ENCODE measurements around the gene ANKRD12. TPM values are rescaled to one million over a fixed set of nuclear protein-coding genes. Genes with fewer than 3 reads are reported as not detected.
"Not testable (repeated sequence)": the region's sequence is repeated elsewhere in the genome, so short reads cannot be mapped to it uniquely, and the experiment has no call there.

Gene ANKRD12
- total RNA-seq, 8 experiments from 2014 or later, result 18.5 to 48.5 (median 35.9) TPM

DNA sequence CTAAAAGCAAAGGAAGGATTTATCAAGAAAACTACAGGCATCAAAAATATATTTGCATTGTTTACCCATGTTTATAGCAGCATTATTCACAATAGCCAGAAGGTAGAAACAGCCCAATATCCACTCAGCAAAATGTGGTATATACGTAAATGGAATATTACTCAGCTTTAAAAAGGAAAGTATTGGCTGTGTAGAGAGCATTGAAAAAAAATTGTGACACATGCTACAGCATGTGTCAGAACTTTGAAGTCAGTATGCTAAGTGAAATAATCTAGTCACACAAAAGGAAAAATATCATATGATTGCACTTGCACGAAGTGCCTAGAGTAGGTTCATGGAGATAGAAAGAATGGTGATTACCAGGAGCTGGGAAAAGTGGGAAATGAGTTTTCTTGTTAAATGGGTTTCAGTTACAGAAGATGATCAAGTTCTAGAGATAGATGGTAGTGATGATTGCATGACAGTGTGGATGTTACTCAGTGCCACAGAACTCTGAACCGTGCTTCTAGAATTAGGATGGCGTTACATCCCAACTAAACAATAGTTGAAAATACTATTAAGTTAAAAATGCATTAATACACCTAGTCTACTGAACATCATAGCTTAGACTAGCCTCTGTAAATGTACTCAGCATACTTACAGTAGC is 20.1 kb downstream of the ANKRD12 start:
- Histone ChIP-seq H3K4me1 (replicated peaks in 1 of 2) (no peaks in the 10 kb centered on the region), H3K4me3 (no peak overlapping the region), H3K27ac (no peak overlapping the region)
- in situ Hi-C loops (cut with MboI; ENCODE audit: low pct_unique_long_range_greater_than_20kb in 2 of 9, low sequenced_read_pairs in 9 of 9, unreplicated experiment in 9 of 9), result no loop called here
- 83 to 100% (median 94%) methylated on average over 2 to 4 of the region's 4 CpGs for WGBS, 10 experiments
- ATAC-seq (replicated peaks in 6 of 8), result no peak

DNA sequence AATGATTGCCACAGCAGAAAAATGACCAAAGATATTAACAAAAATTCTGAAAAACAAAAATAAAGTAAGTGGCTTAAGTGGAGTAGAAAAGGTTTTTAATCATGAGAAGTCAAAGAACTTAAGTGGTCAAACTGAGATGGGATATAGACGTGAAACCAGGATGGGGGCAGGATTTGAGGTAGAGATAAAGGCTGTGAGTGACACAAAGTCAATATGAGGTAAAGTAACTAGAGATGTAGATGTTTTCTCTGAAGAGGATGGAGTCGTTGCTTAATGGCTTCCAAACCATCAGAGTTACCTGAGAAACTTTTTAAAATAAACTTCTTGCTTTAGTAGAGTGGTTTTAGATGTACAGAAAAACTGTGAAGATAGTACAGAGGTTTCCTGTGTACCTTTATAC is 21.2 kb downstream of the ANKRD12 start:
- WGBS, 10 experiments, result 58 to 100% (median 79%) methylated on average over 1 to 2 of the region's 2 CpGs; no CpG with 5 or more reads in 2 of the 10 experiments

DNA sequence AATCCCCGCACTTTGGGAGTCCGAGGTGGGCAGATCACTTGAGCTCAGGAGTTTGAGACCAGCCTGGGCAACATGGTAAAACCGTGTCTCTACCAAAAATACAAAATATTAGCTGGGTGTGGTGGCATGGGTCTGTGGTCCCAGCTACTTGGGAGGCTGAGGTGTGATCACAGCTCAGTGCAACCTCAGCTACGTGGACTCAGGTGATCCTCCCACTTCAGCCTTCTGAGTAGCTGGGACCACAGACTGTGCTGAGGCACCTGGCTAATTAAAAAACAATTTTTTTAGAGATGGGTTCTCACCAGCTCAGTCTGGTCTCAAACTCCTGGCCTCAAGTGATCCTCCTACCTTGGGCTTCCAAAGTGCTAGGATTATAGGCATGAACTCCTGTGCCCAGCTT is 23.4 kb downstream of the ANKRD12 start:
- H3K4me3 ChIP-seq, result no peak overlapping the region
- no peak for ATAC-seq (replicated peaks in 6 of 8)
- in situ Hi-C loops (cut with MboI; ENCODE audit: low pct_unique_long_range_greater_than_20kb in 2 of 9, low sequenced_read_pairs in 9 of 9, unreplicated experiment in 9 of 9), result no loop called here
- no peaks in the 10 kb centered on the region for H3K4me1 ChIP-seq (replicated peaks in 1 of 2)
- no peak overlapping the region for H3K27ac ChIP-seq
- WGBS, 10 experiments, result 87 to 100% (median 98%) methylated on average over 1 to 4 of the region's 4 CpGs; no CpG with 5 or more reads in 4 of the 10 experiments

More for the DNA sequence above, 21.2 kb downstream of the ANKRD12 start:
- in situ Hi-C loops (cut with MboI; ENCODE audit: low pct_unique_long_range_greater_than_20kb in 2 of 9, low sequenced_read_pairs in 9 of 9, unreplicated experiment in 9 of 9), result no loop called here
- H3K4me3 ChIP-seq, result no peak overlapping the region
- ATAC-seq (replicated peaks in 6 of 8), result no peak
- no peaks in the 10 kb centered on the region for H3K4me1 ChIP-seq (replicated peaks in 1 of 2)
- H3K27ac ChIP-seq, result no peak overlapping the region

DNA sequence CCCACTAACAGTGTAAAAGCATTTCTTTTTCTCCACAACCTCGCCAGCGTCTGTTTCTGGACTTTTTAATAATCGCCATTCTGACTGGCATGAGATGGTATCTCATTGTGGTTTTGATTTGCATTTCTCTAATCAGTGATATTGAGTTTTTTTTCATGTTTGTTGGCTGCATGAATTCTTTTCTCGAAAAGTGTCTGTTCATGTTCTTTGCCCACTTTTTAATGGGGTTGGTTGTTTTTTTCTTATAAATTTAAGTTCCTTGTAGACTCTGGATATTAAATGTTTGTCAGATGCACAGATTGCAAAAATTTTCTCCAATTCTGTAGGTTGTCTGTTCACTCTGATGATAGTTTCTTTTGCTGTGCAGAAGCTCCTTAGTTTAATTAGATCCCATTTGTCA is 26.1 kb downstream of the ANKRD12 start:
- 89 to 100% (median 99%) methylated on average over 1 to 4 of the region's 4 CpGs for whole genome bisulfite sequencing, 10 experiments
- in situ Hi-C loops (cut with MboI; ENCODE audit: low pct_unique_long_range_greater_than_20kb in 2 of 9, low sequenced_read_pairs in 9 of 9, unreplicated experiment in 9 of 9); H3K4me1 ChIP-seq (replicated peaks in 1 of 2); ATAC-seq (replicated peaks in 6 of 8); H3K4me3 ChIP-seq; H3K27ac ChIP-seq: not testable (repeated sequence)

DNA sequence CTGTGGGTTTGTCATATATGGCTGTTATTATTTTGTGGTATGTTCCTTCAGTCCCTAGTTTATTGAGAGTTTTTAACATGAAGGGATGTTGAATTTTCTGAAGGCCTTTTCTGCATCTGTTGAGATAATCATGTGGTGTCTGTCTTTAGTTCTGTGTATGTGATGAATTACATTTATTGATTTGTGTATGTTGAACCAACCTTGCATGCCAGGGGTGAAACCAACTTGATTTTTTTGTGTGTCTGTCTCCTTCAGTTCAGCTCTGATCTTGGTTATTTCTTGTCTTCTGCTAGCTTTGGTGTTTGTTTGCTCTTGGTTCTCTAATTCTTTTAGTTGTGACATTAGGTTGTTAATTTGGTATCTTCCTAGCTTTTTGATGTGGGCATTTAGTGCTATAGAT is 27.6 kb downstream of the ANKRD12 start:
- in situ Hi-C loops (cut with MboI; ENCODE audit: low pct_unique_long_range_greater_than_20kb in 2 of 9, low sequenced_read_pairs in 9 of 9, unreplicated experiment in 9 of 9); H3K4me3 ChIP-seq; H3K27ac ChIP-seq; H3K4me1 ChIP-seq (replicated peaks in 1 of 2); ATAC-seq (replicated peaks in 6 of 8): not testable (repeated sequence)

DNA sequence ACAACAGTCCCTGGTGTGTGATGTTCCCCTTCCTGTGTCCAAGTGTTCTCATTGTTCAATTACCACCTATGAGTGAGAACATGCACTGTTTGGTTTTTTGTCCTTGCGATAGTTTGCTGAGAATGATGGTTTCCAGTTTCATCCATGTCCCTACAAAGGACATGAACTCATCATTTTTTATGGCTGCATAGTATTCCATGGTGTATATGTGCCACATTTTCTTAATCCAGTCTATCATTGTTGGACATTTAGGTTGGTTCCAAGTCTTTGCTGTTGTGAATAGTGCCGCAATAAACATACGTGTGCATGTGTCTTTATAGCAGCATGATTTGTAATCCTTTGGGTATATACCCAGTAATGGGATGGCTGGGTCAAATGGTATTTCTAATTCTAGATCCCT is 29.3 kb downstream of the ANKRD12 start:
- H3K4me1 ChIP-seq (replicated peaks in 1 of 2); ATAC-seq (replicated peaks in 6 of 8); H3K4me3 ChIP-seq; H3K27ac ChIP-seq; in situ Hi-C loops (cut with MboI; ENCODE audit: low pct_unique_long_range_greater_than_20kb in 2 of 9, low sequenced_read_pairs in 9 of 9, unreplicated experiment in 9 of 9): not testable (repeated sequence)
- no CpG with 5 or more reads among the region's 3 CpGs for WGBS, 10 experiments

DNA sequence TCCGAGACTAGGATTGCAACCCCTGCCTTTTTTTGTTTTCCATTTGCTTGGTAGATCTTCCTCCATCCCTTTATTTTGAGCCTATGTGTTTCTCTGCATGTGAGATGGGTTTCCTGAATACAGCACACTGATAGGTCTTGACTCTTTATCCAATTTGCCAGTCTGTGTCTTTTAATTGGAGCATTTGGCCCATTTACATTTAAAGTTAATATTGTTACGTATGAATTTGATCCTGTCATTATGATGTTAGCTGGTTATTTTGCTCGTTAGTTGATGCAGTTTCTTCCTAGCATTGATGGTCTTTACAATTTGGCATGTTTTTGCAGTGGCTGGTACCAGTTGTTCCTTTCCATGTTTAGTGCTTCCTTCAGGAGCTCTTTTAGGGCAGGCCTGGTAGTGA is 32.9 kb downstream of the ANKRD12 start:
- H3K4me1 ChIP-seq (replicated peaks in 1 of 2); ATAC-seq (replicated peaks in 6 of 8); in situ Hi-C loops (cut with MboI; ENCODE audit: low pct_unique_long_range_greater_than_20kb in 2 of 9, low sequenced_read_pairs in 9 of 9, unreplicated experiment in 9 of 9); H3K27ac ChIP-seq; H3K4me3 ChIP-seq: not testable (repeated sequence)
- 92 to 100% (median 100%) methylated on average over 1 to 2 of the region's 3 CpGs; no CpG with 5 or more reads in 5 of the 10 experiments for WGBS, 10 experiments

DNA sequence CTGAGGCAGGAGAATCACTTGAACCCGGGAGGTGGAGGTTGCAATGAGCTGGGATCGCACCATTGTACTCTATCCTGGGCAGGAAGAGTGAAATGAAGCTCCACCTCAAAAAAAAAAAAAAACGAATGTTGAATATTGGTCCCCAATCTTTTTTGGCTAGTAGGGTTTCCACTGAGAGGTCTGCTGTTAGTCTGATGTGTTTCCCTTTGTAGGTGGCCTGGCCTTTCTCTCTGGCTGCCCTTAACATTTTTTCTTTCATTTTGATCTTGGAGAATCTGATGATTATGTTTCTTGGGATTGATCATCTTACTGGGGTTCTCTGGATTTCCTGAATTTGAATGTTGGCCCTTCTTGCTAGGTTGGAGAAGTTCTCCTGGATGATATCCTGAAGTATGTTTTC is 35.3 kb downstream of the ANKRD12 start:
- H3K27ac ChIP-seq; H3K4me1 ChIP-seq (replicated peaks in 1 of 2); H3K4me3 ChIP-seq; in situ Hi-C loops (cut with MboI; ENCODE audit: low pct_unique_long_range_greater_than_20kb in 2 of 9, low sequenced_read_pairs in 9 of 9, unreplicated experiment in 9 of 9); ATAC-seq (replicated peaks in 6 of 8): not testable (repeated sequence)
- 60 to 100% (median 92%) methylated on average over 1 to 2 of the region's 3 CpGs; no CpG with 5 or more reads in 4 of the 10 experiments for WGBS, 10 experiments

DNA sequence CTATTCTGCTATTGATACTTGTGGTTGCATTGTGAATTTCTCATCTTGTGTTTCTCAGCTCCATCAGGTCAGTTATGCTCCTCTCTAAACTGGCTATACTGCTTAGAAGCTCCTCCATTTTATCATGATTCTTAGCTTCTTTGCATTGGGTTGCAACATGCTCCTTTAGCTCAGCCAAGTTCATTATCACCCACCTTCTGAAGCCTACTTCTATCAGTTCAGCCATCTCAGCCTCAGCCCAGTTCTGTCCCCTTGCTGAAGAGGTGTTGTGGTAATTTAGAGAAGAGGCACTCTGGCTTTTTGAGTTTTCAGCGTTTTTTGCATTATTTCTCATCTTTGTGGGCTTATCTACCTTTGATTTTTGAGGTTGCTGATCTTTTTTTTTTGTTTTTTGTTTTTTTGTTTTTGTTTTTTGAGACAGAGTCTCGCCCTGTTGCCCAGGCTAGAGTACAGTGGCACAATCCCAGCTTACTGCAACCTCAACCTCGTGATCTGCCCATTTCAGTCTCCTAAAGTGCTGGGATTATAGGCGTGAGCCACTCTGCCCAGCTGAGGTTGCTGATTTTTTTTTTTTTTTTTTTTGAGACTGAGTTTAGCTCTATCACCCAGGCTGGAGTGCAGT is 36.0 kb downstream of the ANKRD12 start:
- 82 to 100% (median 92%) methylated on average over 2 to 4 of the region's 4 CpGs; no CpG with 5 or more reads in 1 of the 10 experiments for WGBS, 10 experiments
- H3K27ac ChIP-seq, result no peak overlapping the region
- in situ Hi-C loops (cut with MboI; ENCODE audit: low pct_unique_long_range_greater_than_20kb in 2 of 9, low sequenced_read_pairs in 9 of 9, unreplicated experiment in 9 of 9), result no loop called here
- no peaks in the 10 kb centered on the region for H3K4me1 ChIP-seq (replicated peaks in 1 of 2)
- no peak overlapping the region for H3K4me3 ChIP-seq
- ATAC-seq (replicated peaks in 6 of 8), result no peak

DNA sequence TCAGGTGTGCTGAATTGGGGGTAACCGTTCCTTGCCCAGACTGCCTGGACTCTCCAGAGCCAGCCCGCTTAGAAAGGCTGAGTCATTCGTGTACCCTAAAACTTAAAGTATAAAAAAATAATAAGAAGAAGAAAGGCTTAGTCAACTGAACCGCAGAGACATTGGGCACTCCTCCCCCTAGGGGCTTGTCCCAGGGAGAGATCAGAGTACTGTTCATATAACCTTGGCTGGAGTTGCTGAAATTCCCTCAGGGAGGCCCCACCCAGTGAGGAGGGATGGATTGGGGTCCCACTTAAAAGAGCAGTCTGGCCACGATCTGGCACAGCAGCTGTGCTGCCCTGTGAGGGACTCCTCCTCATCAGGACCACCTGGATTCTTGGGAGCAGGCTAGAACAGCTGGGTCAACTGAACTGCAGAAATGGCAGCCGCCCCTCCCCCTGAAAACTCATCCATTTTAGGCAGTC is 37.2 kb downstream of the ANKRD12 start:
- ATAC-seq (replicated peaks in 6 of 8), result no peak
- Histone ChIP-seq H3K4me1 (replicated peaks in 1 of 2) (no peaks in the 10 kb centered on the region), H3K27ac (no peak overlapping the region), H3K4me3 (no peak overlapping the region)
- WGBS, 10 experiments, result 93 to 100% (median 100%) methylated on average over 1 to 5 of the region's 6 CpGs; no CpG with 5 or more reads in 6 of the 10 experiments
- in situ Hi-C loops (cut with MboI; ENCODE audit: low pct_unique_long_range_greater_than_20kb in 2 of 9, low sequenced_read_pairs in 9 of 9, unreplicated experiment in 9 of 9), result no loop called here

DNA sequence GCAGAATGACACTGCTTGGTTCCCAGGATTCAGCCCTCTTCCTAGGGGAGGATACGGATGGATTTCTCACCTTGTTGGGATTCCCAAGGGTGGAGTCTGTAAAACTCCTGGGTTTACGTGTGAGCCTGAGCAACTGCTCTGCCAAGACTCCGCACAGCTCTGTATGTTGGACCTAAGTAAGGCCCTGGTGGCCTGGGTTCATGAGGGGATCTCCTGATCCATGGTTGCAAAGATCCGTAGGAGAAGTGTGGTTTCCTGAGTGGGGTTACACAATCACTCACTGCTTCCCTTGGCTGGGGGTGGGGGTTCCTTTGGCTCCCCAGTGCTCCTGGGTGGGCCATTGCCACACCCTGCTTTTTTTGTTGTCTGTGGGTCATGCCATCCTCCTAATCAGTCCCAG is 37.7 kb downstream of the ANKRD12 start:
- no peak for ATAC-seq (replicated peaks in 6 of 8)
- 100% methylated on average over 1 to 2 of the region's 4 CpGs; no CpG with 5 or more reads in 6 of the 10 experiments for WGBS, 10 experiments

DNA sequence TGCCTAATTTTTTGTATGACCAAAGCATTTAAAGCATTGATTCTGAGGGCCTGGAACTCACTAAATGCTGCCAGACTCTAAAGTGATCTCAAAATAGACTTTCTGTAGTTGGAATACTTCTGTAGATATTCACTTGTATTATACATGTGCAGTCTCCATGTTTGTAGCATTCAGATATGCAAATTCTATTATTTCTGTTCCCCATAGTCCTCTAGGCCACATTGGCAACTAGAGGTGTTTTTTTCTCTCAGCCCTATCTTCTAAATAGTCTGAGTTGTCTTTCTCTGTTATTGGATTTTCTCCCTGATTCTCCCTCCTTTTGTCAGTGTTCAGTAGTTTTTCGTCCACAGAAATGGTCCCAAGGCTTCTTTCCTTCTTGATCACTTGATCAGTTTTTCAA is 38.5 kb downstream of the ANKRD12 start:
- no peak for ATAC-seq (replicated peaks in 6 of 8)
- in situ Hi-C loops (cut with MboI; ENCODE audit: low pct_unique_long_range_greater_than_20kb in 2 of 9, low sequenced_read_pairs in 9 of 9, unreplicated experiment in 9 of 9), result no loop called here
- Histone ChIP-seq H3K4me3 (no peak overlapping the region), H3K4me1 (replicated peaks in 1 of 2) (no peaks in the 10 kb centered on the region), H3K27ac (no peak overlapping the region)
- 80 to 100% (median 93%) methylated on average over 1 of the region's 1 CpG; no CpG with 5 or more reads in 1 of the 10 experiments for WGBS, 10 experiments

More for the DNA sequence above, 37.7 kb downstream of the ANKRD12 start:
- no peak overlapping the region for H3K4me3 ChIP-seq
- H3K4me1 ChIP-seq (replicated peaks in 1 of 2), result no peaks in the 10 kb centered on the region
- H3K27ac ChIP-seq, result no peak overlapping the region
- in situ Hi-C loops (cut with MboI; ENCODE audit: low pct_unique_long_range_greater_than_20kb in 2 of 9, low sequenced_read_pairs in 9 of 9, unreplicated experiment in 9 of 9), result no loop called here

DNA sequence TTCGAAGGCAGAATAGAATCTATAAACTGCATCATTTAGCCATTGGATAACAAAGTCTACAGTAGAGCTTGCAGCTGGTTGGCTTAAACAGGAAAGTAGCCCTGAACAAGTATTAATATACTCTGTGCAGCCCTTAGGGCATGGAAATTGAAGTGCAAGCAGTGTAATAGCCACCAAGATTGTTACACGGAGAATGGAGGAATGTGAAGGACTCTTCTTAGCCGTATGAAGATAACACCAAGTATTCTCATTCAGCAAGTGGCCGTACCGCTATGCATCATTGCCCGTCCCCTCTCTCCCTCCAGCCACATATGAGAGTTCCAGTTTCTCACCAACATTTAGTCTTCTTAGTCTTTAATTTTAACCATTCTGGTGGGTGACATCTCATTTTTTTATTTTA is 40.5 kb downstream of the ANKRD12 start:
- H3K27ac ChIP-seq, result no peak overlapping the region
- 63 to 100% (median 92%) methylated on average over 1 to 6 of the region's 6 CpGs for WGBS, 10 experiments
- no peaks in the 10 kb centered on the region for H3K4me1 ChIP-seq (replicated peaks in 1 of 2)
- in situ Hi-C loops (cut with MboI; ENCODE audit: low pct_unique_long_range_greater_than_20kb in 2 of 9, low sequenced_read_pairs in 9 of 9, unreplicated experiment in 9 of 9), result no loop called here
- H3K4me3 ChIP-seq, result no peak overlapping the region
- peak in 2 of 8 experiments; percentile 37 to 66 for ATAC-seq (replicated peaks in 6 of 8)

DNA sequence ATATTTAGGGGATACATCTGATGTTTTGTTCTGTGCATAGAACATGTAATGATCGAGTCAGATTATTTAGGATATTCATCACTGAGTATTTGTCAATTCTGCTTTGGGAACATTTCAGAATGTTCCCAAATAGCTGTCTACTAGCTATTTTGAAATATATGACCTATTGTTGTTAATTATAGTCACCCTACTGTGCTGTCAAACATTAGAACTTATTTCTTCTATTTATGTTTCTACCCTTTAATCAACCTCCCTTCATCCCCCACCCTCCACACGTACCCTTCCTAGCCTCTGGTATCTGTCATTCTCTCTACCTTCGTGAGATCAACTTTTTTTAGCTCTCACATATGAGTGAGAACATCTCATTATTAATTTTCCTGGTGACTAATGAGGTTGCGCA is 40.9 kb downstream of the ANKRD12 start:
- in situ Hi-C loops (cut with MboI; ENCODE audit: low pct_unique_long_range_greater_than_20kb in 2 of 9, low sequenced_read_pairs in 9 of 9, unreplicated experiment in 9 of 9), result no loop called here
- Histone ChIP-seq H3K27ac (no peak overlapping the region), H3K4me1 (replicated peaks in 1 of 2) (no peaks in the 10 kb centered on the region), H3K4me3 (no peak overlapping the region)
- no peak for ATAC-seq (replicated peaks in 6 of 8)
- 64 to 100% (median 84%) methylated on average over 1 to 4 of the region's 4 CpGs; no CpG with 5 or more reads in 1 of the 10 experiments for WGBS, 10 experiments

Data from motor neuron (in vitro differentiated cells).